Measurements from ENCODE around the gene SH3BP5L.

Gene SH3BP5L

GRCh38 chr1:248825136-248825535, 579 bp downstream of the SH3BP5L start:
- no peak for DNase-seq

DNA sequence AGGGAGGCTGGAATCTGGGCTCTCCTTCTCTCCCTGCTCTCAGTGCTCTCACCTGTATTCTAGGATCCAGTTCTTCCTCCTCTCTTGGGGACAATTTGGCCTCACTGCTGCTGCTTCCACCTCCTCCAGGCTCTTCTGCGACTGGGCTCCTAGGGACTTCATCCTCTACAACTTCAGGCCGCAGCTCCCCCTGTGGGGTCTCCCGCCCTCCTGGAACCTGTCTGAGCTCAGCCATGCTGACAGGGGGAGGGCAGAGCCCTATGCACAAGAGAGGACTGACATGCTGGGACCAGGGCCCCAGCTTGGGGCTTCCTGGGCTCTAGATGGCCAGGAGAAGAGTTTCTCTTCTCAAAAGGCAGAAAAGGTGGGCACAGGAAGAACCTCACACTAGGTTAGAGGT, 1.0 kb downstream of the SH3BP5L start:
- no peak for DNase-seq

DNA sequence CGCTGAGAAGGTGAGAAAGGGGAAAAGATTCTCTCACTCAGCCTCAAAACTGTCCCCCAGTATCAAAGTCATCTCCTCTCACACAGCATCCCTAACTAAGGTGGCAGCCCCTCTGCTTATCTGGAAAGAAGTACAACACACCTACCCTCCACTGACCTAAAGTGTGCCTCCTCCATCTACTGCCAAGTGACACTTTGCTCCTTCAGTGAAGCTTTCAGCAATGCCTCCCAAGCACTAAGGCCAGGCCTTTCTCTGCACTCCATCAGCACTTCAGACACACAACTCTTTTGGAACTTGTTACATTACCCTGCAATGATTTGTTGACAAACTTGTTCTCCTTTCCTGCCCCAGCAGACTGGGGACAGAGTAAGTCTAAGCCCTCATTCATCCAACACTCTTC, 1.4 kb downstream of the SH3BP5L start:
- DNase-seq = no peak

DNA sequence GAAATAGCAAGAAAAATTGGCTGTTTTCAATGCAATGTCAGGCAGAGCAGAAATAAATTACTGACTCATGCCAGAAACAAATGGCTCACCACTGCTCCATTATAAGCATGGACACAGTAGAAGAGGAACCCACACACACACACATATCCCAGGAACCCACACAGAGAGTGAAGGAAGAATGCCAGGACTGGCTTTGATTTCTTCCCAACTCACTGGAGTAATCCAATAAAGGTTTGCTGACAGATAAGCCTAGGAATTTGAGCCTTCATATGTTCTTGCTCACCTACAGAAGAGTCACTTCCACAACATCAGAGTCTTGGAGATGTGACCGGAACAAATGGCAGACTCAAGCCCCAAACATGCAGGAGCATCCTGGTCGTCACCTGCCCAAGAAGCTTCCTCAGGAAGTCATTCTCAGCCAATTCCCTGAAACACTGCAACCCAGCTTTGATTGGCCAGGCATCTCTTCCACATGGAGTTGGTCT, 2.2 kb downstream of the SH3BP5L start:
- DNase-seq = no peak

GRCh38 chr1:248822148-248823032, 3.3 kb downstream of the SH3BP5L start:
- no peak for DNase-seq

GRCh38 chr1:248821641-248822040, 4.1 kb downstream of the SH3BP5L start:
- DNase-seq = no peak

DNA sequence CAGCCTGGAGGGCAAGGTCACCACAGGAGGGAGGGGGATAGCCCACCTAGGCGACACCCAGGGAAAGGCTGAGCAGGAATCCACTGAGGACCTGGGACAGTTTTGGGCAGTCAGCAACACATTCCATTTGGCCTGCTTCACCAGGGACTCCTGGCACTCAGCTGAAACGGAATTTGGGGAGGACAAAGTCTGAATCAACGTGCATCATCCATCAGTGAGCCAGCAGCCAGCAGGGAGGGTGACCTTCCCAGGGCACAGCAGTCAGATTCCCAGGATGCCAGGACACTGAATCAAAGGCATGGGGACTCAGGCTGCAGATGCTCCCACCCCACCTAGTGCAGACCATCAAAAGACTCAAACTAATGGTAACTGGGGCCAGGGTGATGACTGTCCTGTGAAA, 4.6 kb downstream of the SH3BP5L start:
- no peak for DNase-seq

GRCh38 chr1:248820041-248820585, 5.6 kb downstream of the SH3BP5L start:
- no peak for DNase-seq

DNA sequence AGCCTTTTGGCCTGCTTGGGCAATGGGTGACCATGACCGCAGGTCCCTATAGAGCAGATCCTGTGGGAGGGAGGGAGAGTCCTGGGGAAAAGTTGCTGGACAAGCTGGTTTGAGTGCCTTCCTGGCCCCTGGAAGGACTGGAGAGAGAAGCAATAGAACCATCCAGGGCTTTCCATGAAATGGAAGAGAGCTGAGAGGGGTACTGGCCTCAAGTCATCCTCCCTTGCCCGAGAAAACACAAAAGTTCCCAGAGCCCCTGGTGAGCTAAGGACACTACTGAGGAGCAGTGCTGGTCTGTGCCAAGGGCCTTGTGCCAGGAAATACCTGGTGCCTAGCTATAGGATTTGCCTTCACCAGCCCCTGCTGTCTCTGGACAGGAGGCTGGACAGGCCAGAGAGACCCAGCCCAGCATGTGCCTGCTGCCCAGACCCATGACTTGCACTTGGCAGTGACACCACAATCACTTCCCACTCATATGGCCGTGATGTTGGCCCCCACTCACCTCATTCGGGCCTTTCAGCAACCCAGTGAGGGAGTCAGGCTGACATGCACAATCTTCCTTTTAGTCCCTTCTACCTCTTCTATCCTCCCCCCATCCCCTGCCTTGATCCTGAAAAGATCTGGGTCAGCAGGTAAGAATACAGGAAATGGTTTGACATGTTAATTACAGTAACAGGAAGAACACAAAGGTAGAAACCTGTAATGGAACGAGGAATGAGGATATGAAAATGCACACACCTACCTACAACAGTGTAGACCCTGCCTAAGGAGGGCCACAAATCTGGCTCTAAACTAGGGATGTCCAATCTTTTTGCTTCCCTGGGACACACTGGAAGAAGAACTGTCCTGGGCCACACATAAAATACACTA, 7.0 kb downstream of the SH3BP5L start:
- DNase-seq = no peak

DNA sequence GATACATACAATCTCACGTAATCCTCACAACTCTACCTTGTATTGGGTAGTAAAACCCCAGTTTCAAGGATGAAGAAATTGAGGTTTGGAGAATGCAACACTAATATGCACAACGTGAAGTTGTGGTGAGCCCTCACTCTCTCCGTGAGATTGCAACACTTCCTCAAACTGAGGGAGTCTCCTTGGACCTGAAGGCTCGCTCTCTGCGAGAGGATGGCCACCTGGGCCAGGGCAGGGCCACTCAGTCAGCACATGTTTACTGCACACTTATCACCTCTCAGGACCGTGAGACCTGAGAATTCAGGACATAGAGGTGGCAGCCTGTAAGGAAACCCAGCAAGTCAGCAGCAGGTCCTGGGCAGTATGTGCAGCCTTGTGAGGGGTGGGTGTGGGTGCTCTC, 8.7 kb downstream of the SH3BP5L start:
- DNase-seq = no peak

DNA sequence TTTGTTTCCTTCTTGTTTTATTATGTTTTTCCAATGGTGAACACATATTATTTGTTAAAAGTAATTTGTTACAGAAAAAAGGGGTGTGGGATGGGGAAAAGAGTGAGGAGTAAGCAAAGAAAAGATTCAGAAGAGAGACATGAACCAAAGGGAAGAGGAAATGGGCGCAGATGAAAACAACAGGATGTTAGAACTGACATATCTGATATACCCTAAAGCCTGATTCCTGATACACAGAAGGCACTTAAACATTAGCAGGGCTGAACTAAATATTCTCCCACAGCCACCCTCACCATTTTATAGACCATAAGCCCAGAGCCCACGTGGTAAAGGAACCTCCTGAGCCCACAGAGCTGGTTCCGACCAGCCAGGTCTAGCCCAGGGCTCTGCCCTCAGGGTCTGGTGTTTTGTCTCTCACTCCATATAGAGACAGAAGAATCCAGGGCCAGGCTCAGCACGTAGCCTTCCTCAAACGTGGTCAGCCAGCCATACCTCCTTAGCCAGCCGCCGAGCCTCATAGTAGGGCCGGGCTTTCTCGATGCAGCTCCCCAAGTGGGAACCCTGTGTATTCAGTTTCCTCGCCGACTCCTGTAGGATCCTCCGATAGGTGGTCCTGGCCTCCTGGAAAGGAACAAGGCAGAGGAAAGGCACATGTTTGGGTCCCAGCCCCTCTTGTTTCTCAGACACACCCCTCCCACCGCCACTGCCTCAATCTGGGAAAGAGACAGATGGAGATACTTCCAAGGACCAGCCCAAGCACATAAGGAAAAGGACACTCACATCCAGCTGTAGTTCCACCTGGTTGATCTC, 9.5 kb downstream of the SH3BP5L start:
- DNase-seq = no peak

DNA sequence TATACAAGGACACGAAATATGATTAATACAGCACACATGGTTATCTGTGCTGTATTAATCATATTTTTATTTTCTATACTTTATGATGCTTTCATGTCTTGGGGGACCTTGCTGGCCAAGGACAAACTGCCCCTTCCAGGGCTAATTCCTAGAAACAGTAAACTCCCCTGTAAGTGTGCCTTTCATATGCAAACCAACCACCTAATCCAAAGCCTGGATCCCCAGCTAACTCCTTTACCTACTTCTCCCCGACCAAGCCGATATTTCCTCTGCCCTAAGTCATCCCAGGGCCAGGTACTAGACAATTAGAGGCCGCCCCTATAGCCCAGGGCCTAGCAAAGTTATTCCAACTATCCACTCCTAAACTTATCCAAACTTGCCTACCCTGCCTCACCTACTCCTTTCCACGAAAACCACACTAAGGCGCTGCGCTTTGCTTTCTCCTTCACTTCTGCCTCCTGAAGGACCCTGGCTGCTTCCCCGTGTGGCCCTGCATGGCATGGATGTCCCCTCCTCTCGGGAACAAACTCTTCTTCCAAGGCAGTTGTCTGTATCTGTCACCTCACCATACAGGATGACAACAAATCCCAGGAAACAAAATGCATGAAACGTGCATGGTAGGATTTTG, 10.2 kb downstream of the SH3BP5L start:
- DNase-seq = no peak

GRCh38 chr1:248814351-248814750, 11.4 kb downstream of the SH3BP5L start:
- DNase-seq = no peak

DNA sequence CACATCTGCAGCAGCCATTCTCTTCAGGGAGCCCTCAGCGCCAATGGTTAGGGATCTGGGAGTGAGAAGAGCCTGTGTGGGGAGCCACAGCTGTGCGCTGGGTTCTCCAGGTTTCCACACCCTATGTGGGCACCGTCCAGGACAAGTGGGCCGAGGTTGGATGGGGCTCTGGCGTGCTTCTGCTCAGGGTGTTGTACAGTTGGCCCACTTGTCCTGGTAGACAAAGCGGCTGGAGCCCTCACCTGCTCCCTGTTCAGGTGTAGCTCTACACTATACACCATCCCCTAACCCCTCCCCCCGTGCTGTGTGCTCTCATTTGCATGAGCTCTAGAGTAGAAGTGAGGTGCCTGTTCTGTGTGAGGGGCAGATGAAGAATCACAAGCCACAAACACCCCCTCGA, 12.2 kb downstream of the SH3BP5L start:
- DNase-seq = no peak

DNA sequence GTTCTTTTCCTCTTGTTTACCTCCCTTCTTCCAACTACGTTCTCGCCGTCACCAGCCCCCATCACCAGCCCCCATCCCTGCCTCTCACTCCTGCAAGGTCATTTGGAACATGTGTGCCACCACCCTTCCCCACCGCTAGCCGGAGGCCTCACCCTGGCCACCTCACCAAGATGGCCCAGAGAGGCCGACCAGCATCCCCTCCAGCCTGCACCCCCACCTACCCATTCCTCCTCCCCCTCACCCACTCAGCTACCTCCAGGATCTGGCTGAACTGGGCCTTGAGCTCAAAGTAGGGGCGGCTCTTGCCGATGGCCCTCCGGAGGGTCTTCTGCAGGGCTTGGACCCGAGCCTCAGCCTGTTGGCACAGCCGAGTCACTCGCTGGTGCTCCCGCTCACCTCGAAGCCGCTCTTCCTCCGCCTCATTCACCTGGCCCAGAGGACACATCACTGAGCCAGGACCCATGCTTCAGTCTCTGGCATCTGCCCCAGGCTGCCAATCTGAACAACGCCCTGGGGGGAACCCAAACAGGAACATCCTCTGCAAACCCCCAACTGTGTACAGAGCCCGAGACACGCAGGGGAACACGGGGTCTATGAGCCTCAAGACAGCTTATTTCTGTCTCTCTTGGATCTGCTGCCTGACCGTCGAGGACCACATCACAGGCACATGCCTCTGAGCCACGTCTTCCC, 12.8 kb downstream of the SH3BP5L start:
- no peak for DNase-seq

- no peak for DNase-seq
Measured at GRCh38 chr1:248811514-248812490, 13.9 kb downstream of the SH3BP5L start.

DNA sequence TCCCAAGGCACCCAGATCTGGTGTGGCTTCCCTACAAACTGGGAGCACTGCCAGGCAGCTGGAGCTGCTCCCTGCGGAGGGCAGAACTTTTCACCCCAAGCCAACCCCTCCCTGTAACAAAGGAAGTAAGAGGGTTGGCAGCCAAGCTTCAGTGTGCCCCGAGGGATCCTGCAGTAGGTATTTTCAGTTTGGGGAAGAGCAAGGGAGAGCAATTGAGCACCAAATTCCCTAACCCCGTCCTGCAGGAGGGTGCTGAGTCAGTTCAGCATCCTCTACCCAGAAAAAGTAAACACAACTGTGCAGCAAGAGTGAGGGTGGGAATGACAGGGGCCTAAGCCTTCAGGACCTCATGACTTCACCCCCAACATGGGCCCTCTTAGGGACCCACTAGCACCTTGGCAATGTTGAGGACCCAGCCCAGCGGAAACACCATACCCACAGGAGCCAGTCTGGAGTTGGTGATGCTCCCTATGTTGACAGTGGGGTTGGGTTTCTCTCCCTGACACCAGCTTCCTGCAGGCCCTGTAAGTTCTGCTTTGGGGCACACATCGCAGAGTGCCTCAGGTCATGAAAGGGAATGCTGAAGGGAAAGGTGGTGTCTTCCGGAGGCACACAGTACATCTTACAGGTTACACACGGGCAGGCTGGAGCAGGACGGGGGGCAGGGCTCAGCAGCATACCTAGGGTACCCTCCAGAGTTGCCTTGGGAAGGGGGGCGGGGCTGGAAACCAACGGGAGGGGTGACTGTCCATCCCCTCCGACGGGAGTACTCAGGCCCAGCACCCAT, 14.8 kb downstream of the SH3BP5L start:
- no peak for DNase-seq

DNA sequence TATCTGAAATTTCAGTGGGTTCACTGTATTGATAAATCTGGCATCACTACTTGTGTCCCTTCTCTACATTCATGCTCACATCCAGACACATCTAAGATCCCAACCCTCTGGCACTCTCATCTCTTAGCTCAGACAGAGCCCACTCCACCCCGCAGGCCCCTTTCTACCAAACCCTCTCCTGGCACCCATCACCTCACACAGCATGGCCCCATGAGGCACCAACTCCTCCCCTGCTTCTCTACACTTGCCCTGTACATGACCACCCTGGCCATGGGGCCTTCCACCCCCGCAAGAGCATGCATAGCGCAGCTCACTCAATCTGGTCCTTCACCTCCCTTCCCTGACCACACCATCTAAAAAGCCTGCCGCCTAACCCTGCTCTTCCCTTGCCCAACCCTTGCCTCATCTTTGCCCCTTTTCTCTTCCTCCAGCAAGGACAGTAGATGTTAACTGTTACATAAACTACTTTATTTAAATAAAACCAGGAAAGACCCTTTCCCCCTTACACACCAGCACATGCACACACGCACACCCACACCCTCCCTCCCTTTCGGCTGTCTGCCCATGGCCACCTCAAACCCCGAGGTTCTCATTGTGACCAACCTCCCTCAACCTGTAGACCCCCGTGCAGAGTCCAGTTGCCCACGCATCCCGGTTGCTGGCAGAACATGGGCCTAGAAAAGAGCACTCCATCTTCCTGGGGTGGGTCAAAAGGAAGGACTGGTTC, 15.6 kb downstream of the SH3BP5L start:
- DNase-seq = no peak

DNA sequence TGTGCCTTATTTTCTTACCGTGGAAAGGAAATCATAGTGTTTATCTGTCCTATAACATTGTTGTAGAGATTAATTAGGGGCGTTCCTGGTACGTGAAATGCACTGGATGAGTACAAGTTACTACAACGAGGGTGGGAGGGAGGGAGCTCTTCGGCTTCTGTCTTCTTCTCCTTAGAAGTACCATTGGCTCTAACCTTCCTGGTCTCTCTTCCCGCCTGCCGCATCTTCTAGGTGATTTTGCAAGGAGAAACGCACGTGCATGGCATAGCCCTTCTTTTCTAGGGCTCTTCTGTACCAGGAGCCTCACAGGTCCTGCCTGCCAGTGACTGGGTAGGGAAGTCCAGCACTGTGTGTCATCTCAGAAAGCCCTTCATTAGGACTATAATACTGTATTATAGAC, 16.8 kb downstream of the SH3BP5L start:
- no peak for DNase-seq

Data from NCI-H187 treated with DMSO at 0.1 percent for 48 hours (cell line).